ENCODE data around the gene SLC9B1. TPM values are rescaled to one million over a fixed set of nuclear protein-coding genes. Genes with fewer than 3 reads are reported as not detected.
"Not testable (repeated sequence)": the region's sequence is repeated elsewhere in the genome, so short reads cannot be mapped to it uniquely, and the experiment has no call there.

The SLC9B1 gene
- total RNA-seq, 1 experiment from 2014 or later: 1.7 TPM

DNA sequence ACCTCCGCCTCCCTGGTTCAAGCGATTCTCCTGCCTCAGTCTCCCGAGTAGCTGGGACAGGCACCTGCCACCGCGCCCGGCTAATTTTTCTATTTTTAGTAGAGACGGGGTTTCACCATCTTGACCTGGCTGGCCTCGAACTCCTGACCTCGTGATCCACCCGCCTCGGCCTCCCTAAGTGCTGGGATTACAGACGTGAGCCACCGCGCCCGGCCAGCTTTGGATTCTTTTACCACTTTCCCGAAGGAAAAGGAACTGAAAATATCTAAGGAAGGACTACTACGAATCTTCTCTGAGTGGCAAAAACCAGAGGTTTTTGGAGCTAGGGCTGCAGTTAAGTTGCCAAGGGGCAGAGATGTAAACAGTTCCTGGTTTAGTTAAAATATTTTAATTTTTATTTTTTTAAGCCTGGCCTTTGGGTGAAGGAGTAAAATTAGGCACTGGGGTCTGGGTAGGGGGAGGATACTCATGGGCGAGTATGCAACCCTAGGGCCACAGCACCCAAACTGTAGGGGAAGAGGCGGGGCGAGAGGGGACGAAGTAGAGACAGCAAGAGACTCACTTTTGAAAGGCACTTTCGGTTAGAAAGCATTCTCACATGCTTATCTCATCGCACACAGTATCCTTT is 151.2 kb downstream of the SLC9B1 start:
- peak in 1 of 2 experiments; percentile 35 for DNase-seq
- CTCF ChIA-PET: interaction anchor here (1.8 kb wide), 1 partner anchor 41 kb away, joined by 5 read pairs; the partner anchor contains the start of gene UBE2D3

DNA sequence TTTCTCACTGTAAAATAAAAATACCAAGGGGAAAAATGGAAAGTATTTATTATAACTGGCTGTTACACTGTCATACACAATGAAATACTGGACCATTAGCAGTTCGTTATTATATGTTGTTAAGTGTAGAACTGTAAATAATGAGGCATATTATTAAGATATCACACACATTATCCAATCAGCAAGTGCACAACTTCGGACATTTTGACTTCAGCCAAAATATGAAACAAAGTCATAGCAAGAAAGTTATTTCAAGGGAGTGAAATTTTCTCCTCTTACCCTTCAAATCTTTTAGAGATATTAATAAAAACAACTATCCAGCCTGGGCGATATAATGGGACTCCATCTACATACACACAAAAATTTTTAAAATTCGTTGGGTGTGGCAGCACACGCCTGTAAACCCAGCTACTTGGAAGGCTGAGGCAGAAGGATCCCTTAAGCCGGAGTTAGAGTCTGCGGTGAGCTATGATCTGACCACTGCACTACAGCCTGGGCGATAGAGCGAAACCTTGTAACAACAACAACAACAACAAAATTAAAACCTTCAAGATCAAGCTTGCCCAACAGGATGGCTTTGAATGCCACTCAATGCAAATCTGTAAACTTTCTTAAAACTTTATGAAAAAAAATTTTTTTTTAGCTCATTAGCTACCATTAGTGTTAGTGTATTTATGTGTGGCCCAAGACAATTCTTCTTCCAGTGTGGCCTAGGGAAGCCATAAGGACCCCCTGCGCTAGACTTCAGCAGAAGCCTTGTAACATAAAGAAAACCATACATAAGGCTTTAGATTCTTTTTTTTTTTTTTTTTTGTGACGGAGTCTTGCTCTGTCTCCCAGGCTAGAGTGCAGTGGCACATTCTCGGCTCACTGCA is 152.0 kb downstream of the SLC9B1 start:
- Mint-ChIP-seq H3K9me3 (ENCODE audit: unreplicated experiment) (no peaks in the 10 kb centered on the region), H3K27me3 (ENCODE audit: insufficient read depth, unreplicated experiment) (no peaks in the 10 kb centered on the region), H3K36me3 (ENCODE audit: insufficient read depth, unreplicated experiment) (peaks cover 17% of the 10 kb centered on the region), H3K4me3 (ENCODE audit: unreplicated experiment) (peak overlapping the region; percentile 97), H3K4me1 (ENCODE audit: low read depth, unreplicated experiment) (peaks cover 6% of the 10 kb centered on the region), H3K27ac (ENCODE audit: unreplicated experiment) (peak overlapping the region; percentile 95)
- ChIA-PET POLR2A (interaction anchor here (0.6 to 2.9 kb wide), 2 partner anchors 39 to 56 kb away, joined by 3 to 72 read pairs; partner anchors contain the start of gene UBE2D3), CTCF (interaction anchor here (1.8 kb wide), 1 partner anchor 40 kb away, joined by 5 read pairs; the partner anchor contains the start of gene UBE2D3)
- no peak for DNase-seq
- no TSS peak for BruUV-seq (replicated peaks)
- Histone ChIP-seq H3K4me3 (ENCODE audit: low read depth, low read length) (peak overlapping the region; percentile 84), H3K27me3 (replicated peaks; ENCODE audit: control insufficient read depth, insufficient read depth, low read length) (no peaks in the 10 kb centered on the region), H3K36me3 (ENCODE audit: control insufficient read depth, insufficient read depth, low read length) (no peaks in the 10 kb centered on the region), H3K9me3 (no peaks in the 10 kb centered on the region), H3K4me1 (0 out of 2 replicates have a peak, but pooled peaks cover 3% of the 10 kb centered on the region)
- intact Hi-C loops (cut with micrococcal nuclease; ENCODE audit: unreplicated experiment): loop anchor here (2.0 to 5.0 kb wide), 4 partner anchors 140 to 437 kb away; no protein-coding TSS in a partner anchor
- TF ChIP-seq, protein P1, sequence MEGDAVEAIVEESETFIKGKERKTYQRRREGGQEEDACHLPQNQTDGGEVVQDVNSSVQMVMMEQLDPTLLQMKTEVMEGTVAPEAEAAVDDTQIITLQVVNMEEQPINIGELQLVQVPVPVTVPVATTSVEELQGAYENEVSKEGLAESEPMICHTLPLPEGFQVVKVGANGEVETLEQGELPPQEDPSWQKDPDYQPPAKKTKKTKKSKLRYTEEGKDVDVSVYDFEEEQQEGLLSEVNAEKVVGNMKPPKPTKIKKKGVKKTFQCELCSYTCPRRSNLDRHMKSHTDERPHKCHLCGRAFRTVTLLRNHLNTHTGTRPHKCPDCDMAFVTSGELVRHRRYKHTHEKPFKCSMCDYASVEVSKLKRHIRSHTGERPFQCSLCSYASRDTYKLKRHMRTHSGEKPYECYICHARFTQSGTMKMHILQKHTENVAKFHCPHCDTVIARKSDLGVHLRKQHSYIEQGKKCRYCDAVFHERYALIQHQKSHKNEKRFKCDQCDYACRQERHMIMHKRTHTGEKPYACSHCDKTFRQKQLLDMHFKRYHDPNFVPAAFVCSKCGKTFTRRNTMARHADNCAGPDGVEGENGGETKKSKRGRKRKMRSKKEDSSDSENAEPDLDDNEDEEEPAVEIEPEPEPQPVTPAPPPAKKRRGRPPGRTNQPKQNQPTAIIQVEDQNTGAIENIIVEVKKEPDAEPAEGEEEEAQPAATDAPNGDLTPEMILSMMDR (IDR thresholded peaks at IDR 0.05; ENCODE audit: insufficient read depth in 1 of 2, low read depth in 1 of 2, low read length in 1 of 2, severe bottlenecking in 1 of 2, unreplicated experiment in 1 of 2): no peak

More for the DNA sequence above, 151.2 kb downstream of the SLC9B1 start:
- POLR2A ChIA-PET: interaction anchor here (0.6 to 2.9 kb wide), 4 partner anchors 40 to 248 kb away, joined by 3 to 72 read pairs (median 5); partner anchors contain the start of gene UBE2D3
- BruUV-seq (replicated peaks): TSS peak; percentile 74
- Mint-ChIP-seq H3K36me3 (ENCODE audit: insufficient read depth, unreplicated experiment) (peaks cover 23% of the 10 kb centered on the region), H3K9me3 (ENCODE audit: unreplicated experiment) (no peaks in the 10 kb centered on the region), H3K4me3 (ENCODE audit: unreplicated experiment) (peak overlapping the region; percentile 97), H3K27ac (ENCODE audit: unreplicated experiment) (peak overlapping the region; percentile 95), H3K4me1 (ENCODE audit: low read depth, unreplicated experiment) (peaks cover 6% of the 10 kb centered on the region), H3K27me3 (ENCODE audit: insufficient read depth, unreplicated experiment) (no peaks in the 10 kb centered on the region)
- intact Hi-C loops (cut with micrococcal nuclease; ENCODE audit: unreplicated experiment): loop anchor here (2.0 to 5.0 kb wide), 4 partner anchors 139 to 437 kb away; no protein-coding TSS in a partner anchor
- peak overlapping the region; percentile 84 for H3K4me3 ChIP-seq (ENCODE audit: low read depth, low read length)
- TF ChIP-seq, protein P1 (IDR thresholded peaks at IDR 0.05; ENCODE audit: insufficient read depth in 1 of 2, low read depth in 1 of 2, low read length in 1 of 2, severe bottlenecking in 1 of 2, unreplicated experiment in 1 of 2): no peak
- H3K27me3 ChIP-seq (replicated peaks; ENCODE audit: control insufficient read depth, insufficient read depth, low read length): no peaks in the 10 kb centered on the region
- no peaks in the 10 kb centered on the region for H3K9me3 ChIP-seq
- 0 out of 2 replicates have a peak, but pooled peaks cover 3% of the 10 kb centered on the region for H3K4me1 ChIP-seq
- no peaks in the 10 kb centered on the region for H3K36me3 ChIP-seq (ENCODE audit: control insufficient read depth, insufficient read depth, low read length)

DNA sequence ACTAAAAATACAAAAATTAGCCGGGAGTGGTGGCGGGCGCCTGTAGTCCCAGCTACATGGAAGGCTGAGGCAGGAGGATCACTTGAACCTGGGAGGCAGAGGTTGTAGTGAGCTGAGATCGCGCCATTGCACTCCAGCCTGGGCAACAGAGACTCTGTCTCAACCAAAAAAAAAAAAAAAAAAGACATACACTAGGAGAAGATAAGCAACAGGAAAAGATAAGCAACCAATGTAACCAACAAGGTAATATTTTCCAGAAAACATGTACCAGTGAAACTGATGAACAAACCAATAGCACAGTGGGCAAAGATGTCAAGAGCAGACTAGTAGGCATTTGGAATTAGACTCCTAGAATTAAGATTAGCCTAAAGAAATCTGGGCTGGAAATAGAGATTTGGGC is 154.2 kb downstream of the SLC9B1 start:
- peaks cover 17% of the 10 kb centered on the region for H3K36me3 Mint-ChIP-seq (ENCODE audit: insufficient read depth, unreplicated experiment)
- H3K4me1 ChIP-seq; H3K4me3 ChIP-seq (ENCODE audit: low read depth, low read length); H3K9me3 Mint-ChIP-seq (ENCODE audit: unreplicated experiment); H3K27me3 ChIP-seq (replicated peaks; ENCODE audit: control insufficient read depth, insufficient read depth, low read length); DNase-seq; CTCF ChIA-PET; H3K27ac Mint-ChIP-seq (ENCODE audit: unreplicated experiment); H3K36me3 ChIP-seq (ENCODE audit: control insufficient read depth, insufficient read depth, low read length); H3K27me3 Mint-ChIP-seq (ENCODE audit: insufficient read depth, unreplicated experiment); H3K4me3 Mint-ChIP-seq (ENCODE audit: unreplicated experiment); BruUV-seq (replicated peaks); H3K4me1 Mint-ChIP-seq (ENCODE audit: low read depth, unreplicated experiment); H3K9me3 ChIP-seq: not testable (repeated sequence)
- intact Hi-C loops (cut with micrococcal nuclease; ENCODE audit: unreplicated experiment): loop anchor here (5.0 kb wide), 1 partner anchor 142 kb away; no protein-coding TSS in a partner anchor
- POLR2A ChIA-PET: interaction anchor here (1.0 kb wide), 1 partner anchor 38 kb away, joined by 4 read pairs; the partner anchor contains the start of gene UBE2D3

All from Caco-2 (cell line).